Thymus (tissue), 14 donors: ENCODE data around the gene CD300LF. TPM values are rescaled to one million over a fixed set of nuclear protein-coding genes. Genes with fewer than 3 reads are reported as not detected.

ENCODE experiments used
- DNase-seq, 9 donors: peaks; one replicate each; pipeline ENCODE4 v3.0.0-alpha.2; 2013; ENCODE audit warnings: low spot score in 9 of 9, low read depth in 6 of 9, missing footprints in 1 of 9
- H3K27ac ChIP-seq, 2 donors: one replicate each; pipeline ENCODE4 v1.5.1; 2013; ENCODE audit warnings: control low read depth in 1 of 2, low read depth in 1 of 2, low read length in 1 of 2, mild to moderate bottlenecking in 1 of 2, moderate library complexity in 1 of 2
- H3K27me3 ChIP-seq, 2 donors: one replicate each; pipeline ENCODE4 v1.5.1; 2013; ENCODE audit warnings: low read length in 1 of 2; ENCODE audit not compliant: control insufficient read depth in 2 of 2, insufficient read depth in 1 of 2
- H3K36me3 ChIP-seq, 2 donors: one replicate each; pipeline ENCODE4 v1.5.1; 2013; ENCODE audit warnings: low read length in 1 of 2, mild to moderate bottlenecking in 1 of 2, moderate library complexity in 1 of 2; ENCODE audit not compliant: control insufficient read depth in 2 of 2, insufficient read depth in 2 of 2
- H3K4me1 ChIP-seq, 2 donors: one replicate each; pipeline ENCODE4 v1.5.1; 2013; ENCODE audit warnings: low read length in 2 of 2; ENCODE audit not compliant: control insufficient read depth in 2 of 2, insufficient read depth in 2 of 2
- H3K4me3 ChIP-seq, 2 donors: one replicate each; pipeline ENCODE4 v1.5.1; 2013; ENCODE audit warnings: low read length in 2 of 2, control low read depth in 1 of 2, mild to moderate bottlenecking in 1 of 2
- H3K9me3 ChIP-seq, 2 donors: one replicate each; pipeline ENCODE4 v1.5.1; 2013; ENCODE audit warnings: low read length in 1 of 2, mild to moderate bottlenecking in 1 of 2; ENCODE audit not compliant: control insufficient read depth in 2 of 2, insufficient read depth in 1 of 2
- WGBS: extraction: QIAGEN DNeasy Blood & Tissue Kit; methylation state at CpG from one replicate; pipeline ENCODE4 v1.1.7; 2013; 5-methylcytosine and 5-hydroxymethylcytosine counted together
- long read RNA-seq, 10 donors: transcript quantifications; one replicate each; lab custom pipeline, GENCODE V29; 2026
- polyA plus RNA-seq: library from polyadenylated mRNA; stranded (reverse); fragments of 200-250 nt; gene quantifications from one replicate; pipeline ENCODE4 v1.2.3, GENCODE V29; 2013
- total RNA-seq: library from RNA; stranded (reverse); fragments of 120-200 nt; gene quantifications from one replicate; pipeline ENCODE4 v1.2.4, GENCODE V29; 2013
- donor health status: healthy.

Gene CD300LF
- total RNA-seq (3.4 TPM), polyA plus RNA-seq (6.0 TPM)
- long read RNA-seq, donor 1, result 0 reads
- long read RNA-seq, donor 2, result 0 reads
- long read RNA-seq, donor 3, partial matches to known transcripts, result 0 of 1 reads
- long read RNA-seq, donor 3, other reads (novel, unspliced or antisense), result 0 of 1 reads
- long read RNA-seq, donor 4, partial matches to known transcripts, result 65 of 67 reads
- long read RNA-seq, donor 4, other reads (novel, unspliced or antisense), result 0 of 67 reads
- long read RNA-seq, donor 5, partial matches to known transcripts, result 54 of 66 reads
- long read RNA-seq, donor 5, other reads (novel, unspliced or antisense), result 9 of 66 reads
- long read RNA-seq, donor 6, partial matches to known transcripts, result 0 of 1 reads
- long read RNA-seq, donor 6, other reads (novel, unspliced or antisense), result 0 of 1 reads
- long read RNA-seq, donor 7, result 0 reads
- long read RNA-seq, donor 8, result 0 reads
- long read RNA-seq, donor 9, result 0 reads
- long read RNA-seq, donor 10, result 0 reads

DNA sequence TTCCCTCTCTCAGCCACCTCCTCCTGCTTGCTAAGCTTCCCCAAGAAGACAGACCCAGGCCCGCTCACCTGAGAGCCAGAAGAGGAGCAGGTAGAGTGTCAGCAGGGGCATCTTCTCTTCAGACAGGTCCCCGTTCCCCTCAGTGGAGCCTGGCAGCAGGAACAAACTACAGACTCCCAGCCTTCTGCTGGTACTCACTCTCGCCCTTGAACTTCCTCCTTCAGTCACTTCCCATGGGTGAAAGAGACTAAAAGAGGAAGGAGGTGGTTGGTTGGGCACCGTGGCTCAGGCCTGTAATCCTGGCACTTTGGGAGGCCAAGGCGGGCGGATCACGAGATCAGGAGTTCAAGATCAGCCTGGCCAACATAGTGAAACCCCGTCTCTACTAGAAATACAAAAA lies at the start of gene CD300LF:
Gene CD300LF, minus strand, starts transcription at position 168 of the 400 bp plus-strand sequence. Its CDS starts 57 bp downstream, at position 111.
- Histone ChIP-seq H3K36me3 (no peaks in the 10 kb centered on the region), H3K4me1 (no peaks in the 10 kb centered on the region), H3K4me3 (no peak within 1 kb of the TSS), H3K27ac (no peak within 1 kb of the TSS), H3K27me3 (no peaks in the 10 kb centered on the region), H3K9me3 (no peaks in the 10 kb centered on the region)
- no peak for DNase-seq
- 33% methylated on average over 8 of the region's 8 CpGs for WGBS

- no peaks in the 10 kb centered on the region for H3K9me3 ChIP-seq
- no peak for DNase-seq
- WGBS, result 95% methylated on average over 11 of the region's 11 CpGs
- H3K4me1 ChIP-seq, result peaks cover 36 to 49% of the 10 kb centered on the region in 2 donors
- no peaks in the 10 kb centered on the region for H3K27me3 ChIP-seq
- H3K36me3 ChIP-seq, result peaks cover 39 to 50% of the 10 kb centered on the region in 2 donors
- no peak overlapping the region for H3K27ac ChIP-seq
- no peak overlapping the region for H3K4me3 ChIP-seq
Observed at GRCh38 chr17:74761931-74762330, 49.2 kb upstream of the CD300LF start.

DNA sequence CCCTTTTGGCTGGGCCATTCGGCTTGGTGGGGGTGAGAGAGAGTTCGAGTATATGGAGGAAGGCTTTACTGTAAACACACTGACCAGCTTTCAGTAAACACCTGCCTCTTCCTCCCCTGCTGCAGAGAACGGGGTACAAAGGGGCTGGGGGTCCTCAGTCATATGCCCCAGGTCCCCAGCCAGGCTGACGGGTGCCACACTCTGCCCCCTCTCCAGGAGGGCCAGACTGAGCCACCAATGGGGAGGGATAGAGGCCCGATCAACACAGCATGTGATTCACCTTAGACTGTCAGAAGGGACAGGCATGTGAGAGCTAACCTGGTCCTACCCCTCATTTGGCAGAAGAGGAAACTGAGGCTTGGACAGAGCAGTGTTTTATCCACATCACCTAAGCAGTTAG lies 48.7 kb upstream of the CD300LF start:
- 94% methylated on average over 5 of the region's 5 CpGs for WGBS
- Histone ChIP-seq H3K27ac (no peak overlapping the region), H3K36me3 (peaks cover 34 to 50% of the 10 kb centered on the region in 2 donors)

GRCh38 chr17:74760404-74761105 lies 47.8 kb upstream of the CD300LF start:
- 60% methylated on average over 7 of the region's 7 CpGs for WGBS
- H3K4me3 ChIP-seq, result no peak overlapping the region

More for the DNA sequence above, 48.7 kb upstream of the CD300LF start:
- Histone ChIP-seq H3K4me3 (no peak overlapping the region), H3K27me3 (no peaks in the 10 kb centered on the region), H3K9me3 (no peaks in the 10 kb centered on the region), H3K4me1 (peaks cover 39 to 54% of the 10 kb centered on the region in 2 donors)
- DNase-seq, result no peak

GRCh38 chr17:74759941-74760340 lies 47.2 kb upstream of the CD300LF start:
- 55% methylated on average over 10 of the region's 10 CpGs for WGBS

More at GRCh38 chr17:74760404-74761105, 47.8 kb upstream of the CD300LF start:
- no peak for DNase-seq
- H3K9me3 ChIP-seq, result no peaks in the 10 kb centered on the region
- H3K27me3 ChIP-seq, result no peaks in the 10 kb centered on the region
- peaks cover 39 to 55% of the 10 kb centered on the region in 2 donors for H3K4me1 ChIP-seq
- H3K27ac ChIP-seq, result peak overlapping the region in 1 of 2 donors; percentile 35
- peaks cover 32 to 47% of the 10 kb centered on the region in 2 donors for H3K36me3 ChIP-seq

GRCh38 chr17:74759243-74759801 lies 46.6 kb upstream of the CD300LF start:
- no peaks in the 10 kb centered on the region for H3K9me3 ChIP-seq
- peak overlapping the region; percentile 10 to 25 for H3K4me3 ChIP-seq
- WGBS, result 5% methylated on average over 9 of the region's 9 CpGs
- H3K4me1 ChIP-seq, result peaks cover 39 to 66% of the 10 kb centered on the region in 2 donors
- peak overlapping the region; percentile 81 to 82 for H3K27ac ChIP-seq
- peaks cover 26 to 42% of the 10 kb centered on the region in 2 donors for H3K36me3 ChIP-seq
- no peaks in the 10 kb centered on the region for H3K27me3 ChIP-seq
- peak in 4 of 9 donors; percentile 14 to 81 (median 61) for DNase-seq

More at GRCh38 chr17:74759941-74760340, 47.2 kb upstream of the CD300LF start:
- peak overlapping the region in 1 of 2 donors; percentile 82 for H3K27ac ChIP-seq
- no peaks in the 10 kb centered on the region for H3K27me3 ChIP-seq
- peaks cover 31 to 45% of the 10 kb centered on the region in 2 donors for H3K36me3 ChIP-seq
- no peak overlapping the region for H3K4me3 ChIP-seq
- no peaks in the 10 kb centered on the region for H3K9me3 ChIP-seq
- peaks cover 39 to 60% of the 10 kb centered on the region in 2 donors for H3K4me1 ChIP-seq
- no peak for DNase-seq

- peak in 1 of 9 donors; percentile 54 for DNase-seq
- H3K4me3 ChIP-seq, result peak overlapping the region; percentile 10 to 25
- peaks cover 21 to 37% of the 10 kb centered on the region in 2 donors for H3K36me3 ChIP-seq
- H3K27ac ChIP-seq, result peak overlapping the region; percentile 81 to 82
- H3K9me3 ChIP-seq, result no peaks in the 10 kb centered on the region
- WGBS, result 0% methylated on average over 2 of the region's 2 CpGs
- H3K4me1 ChIP-seq, result peaks cover 39 to 66% of the 10 kb centered on the region in 2 donors
- H3K27me3 ChIP-seq, result no peaks in the 10 kb centered on the region
Observed at GRCh38 chr17:74758848-74759168, 46.1 kb upstream of the CD300LF start.

- Histone ChIP-seq H3K27ac (peak overlapping the region; percentile 81 to 82), H3K4me1 (peaks cover 42 to 63% of the 10 kb centered on the region in 2 donors), H3K9me3 (no peaks in the 10 kb centered on the region), H3K27me3 (no peaks in the 10 kb centered on the region), H3K4me3 (peak overlapping the region; percentile 10 to 25), H3K36me3 (peaks cover 15 to 33% of the 10 kb centered on the region in 2 donors)
- 59% methylated on average over 26 of the region's 26 CpGs for WGBS
- DNase-seq, result no peak
Observed at GRCh38 chr17:74757931-74758847, 45.5 kb upstream of the CD300LF start.
